HG02884 (cell line): Measurements from ENCODE around the gene RITA1.

Source experiments
- ATAC-seq: cut with Tn5 transposase; IDR thresholded peaks from one replicate; pipeline ENCODE4 v1.9.1; 2021; ENCODE audit warnings: mild to moderate bottlenecking, moderate library complexity; ENCODE audit not compliant: unreplicated experiment

RITA1 gene

DNA sequence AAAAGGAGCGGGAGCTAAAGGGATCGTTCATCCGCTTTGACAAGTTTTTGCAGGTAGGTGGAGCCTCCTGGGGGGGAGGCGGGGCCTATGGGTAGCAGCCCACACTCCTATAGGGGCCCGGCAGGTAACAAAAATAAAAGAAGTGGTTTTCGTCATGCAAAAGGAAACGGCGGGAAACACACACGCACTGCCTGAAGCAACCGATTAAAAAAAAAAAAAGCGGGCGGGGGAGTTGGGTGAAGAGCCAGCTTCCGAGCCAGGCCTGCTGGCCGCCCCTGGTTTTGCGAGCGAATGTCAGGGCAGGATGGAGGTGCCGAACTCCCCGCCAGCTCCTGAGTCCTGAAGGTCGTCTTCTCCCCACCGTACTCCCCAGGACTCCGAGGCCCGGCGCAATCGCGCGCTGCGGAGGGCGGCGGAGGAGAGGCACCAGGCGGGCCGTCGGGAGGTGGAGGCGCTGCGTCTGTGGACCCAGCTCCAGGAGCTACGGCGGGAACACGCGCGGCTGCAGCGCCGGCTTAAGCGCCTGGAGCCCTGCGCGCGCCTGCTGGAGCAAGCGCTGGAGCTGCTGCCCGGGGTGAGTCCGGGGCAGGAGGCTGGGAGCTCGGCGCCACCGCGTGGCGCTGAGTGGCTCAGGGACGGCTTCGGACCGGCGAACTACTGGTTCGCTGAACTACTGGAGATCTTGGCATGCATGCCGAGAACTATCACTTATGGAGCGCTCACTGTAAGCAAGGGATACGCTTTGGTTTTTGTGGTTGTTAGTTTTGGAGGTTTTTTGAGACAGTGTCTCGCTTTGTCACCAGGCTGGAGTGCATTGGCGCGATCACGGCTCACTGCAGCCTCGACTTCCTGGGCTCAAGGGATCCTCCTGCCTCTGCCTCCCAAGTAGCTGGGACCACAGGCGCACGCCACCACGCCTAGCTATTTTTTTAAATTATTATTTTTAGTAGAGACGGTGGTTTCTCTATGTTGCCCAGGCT is 32.4 kb upstream of the RITA1 start:
- ATAC-seq: no peak

DNA sequence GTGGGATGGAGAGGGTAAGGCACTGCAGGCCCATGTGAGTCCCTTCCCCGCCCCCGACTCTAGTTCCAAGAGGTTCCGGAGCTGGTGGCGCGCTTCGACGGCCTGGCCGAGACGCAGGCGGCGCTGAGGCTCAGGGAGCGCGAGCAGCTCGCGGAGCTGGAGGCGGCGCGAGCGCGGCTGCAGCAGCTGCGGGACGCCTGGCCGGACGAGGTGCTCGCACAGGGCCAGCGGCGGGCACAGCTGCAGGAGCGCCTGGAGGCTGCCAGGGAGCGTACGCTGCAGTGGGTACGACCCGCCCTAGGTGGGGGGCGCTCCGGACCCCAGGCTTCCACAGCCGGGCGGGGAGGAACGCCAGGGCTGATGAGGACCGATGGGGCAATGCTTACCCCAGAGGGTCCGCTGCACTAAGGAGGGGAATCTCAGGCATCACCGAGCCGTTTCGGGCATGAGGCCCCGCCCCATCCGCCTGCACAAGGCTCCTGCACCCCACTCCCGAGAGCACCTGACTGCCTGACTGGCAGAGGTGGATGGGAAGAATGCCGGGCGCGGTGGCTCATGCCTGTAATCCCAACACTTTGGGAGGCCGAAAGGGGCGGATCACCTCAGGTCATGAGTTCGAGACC is 31.1 kb upstream of the RITA1 start:
- no peak for ATAC-seq

DNA sequence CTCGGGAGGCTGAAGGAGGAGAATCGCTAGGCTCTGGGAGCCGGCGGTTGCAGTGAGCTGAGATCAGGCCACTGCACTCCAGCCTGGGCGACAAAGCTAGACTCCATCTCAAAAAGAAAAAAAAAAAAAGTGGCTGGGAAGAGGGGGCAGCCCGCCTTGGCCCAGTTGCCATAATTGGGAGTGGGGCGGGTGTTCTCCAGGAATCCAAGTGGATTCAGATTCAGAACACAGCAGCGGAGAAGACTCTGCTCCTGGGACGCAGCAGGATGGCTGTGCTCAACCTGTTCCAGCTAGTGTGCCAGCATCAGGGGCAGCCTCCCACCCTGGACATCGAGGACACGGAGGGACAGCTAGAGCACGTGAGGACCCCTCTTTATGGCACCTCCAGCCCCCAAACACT is 30.5 kb upstream of the RITA1 start:
- no peak for ATAC-seq

DNA sequence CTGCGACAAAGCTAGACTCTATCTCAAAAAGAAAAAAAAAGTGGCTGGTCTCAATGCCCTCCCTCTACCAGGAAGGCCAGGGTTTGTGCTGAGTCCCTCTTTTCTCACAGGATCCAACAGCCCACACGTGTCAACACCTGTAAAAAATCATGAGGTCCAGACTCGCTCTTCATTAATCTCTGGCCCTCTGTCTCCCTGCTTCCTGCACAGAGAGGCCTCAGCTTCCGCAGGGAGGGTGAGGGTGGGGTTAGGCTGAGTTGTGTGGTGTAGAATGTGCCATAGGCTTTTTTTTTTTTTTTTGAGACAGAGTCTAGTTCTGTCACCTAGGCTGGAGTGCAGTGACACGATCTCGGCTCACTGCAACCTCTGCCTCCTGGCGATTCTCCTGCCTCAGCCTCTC is 29.9 kb upstream of the RITA1 start:
- ATAC-seq: no peak

DNA sequence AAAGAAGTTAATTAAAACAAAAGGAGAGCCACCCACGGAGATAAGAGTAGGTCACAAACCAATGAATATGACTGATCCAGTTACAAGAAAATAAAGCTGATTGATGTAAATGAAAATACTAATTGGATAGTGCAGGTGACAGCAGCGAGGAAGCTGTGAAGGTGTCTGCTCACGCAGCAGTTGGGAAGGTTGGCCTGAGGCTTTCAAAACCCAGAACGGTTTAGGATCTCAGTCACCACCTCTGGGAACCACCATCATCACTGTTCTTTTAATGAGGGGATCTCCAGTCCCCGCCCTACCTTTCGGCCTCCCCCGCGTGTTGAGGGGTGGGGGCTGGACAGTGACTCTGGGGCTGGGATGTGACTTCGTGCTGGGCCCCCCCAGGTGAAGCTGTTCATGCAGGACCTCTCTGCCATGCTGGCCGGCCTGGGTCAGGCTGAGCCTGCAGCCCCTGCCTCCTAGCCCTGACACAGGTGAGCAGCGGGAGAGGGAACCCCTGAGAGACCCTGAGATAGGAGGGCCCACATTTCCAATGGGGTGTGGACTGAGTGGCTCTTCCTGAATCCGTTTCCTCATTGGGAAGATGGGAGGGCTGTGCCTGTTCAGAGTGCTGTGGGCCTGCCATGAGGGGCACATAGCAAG is 28.2 kb upstream of the RITA1 start:
- ATAC-seq: no peak

DNA sequence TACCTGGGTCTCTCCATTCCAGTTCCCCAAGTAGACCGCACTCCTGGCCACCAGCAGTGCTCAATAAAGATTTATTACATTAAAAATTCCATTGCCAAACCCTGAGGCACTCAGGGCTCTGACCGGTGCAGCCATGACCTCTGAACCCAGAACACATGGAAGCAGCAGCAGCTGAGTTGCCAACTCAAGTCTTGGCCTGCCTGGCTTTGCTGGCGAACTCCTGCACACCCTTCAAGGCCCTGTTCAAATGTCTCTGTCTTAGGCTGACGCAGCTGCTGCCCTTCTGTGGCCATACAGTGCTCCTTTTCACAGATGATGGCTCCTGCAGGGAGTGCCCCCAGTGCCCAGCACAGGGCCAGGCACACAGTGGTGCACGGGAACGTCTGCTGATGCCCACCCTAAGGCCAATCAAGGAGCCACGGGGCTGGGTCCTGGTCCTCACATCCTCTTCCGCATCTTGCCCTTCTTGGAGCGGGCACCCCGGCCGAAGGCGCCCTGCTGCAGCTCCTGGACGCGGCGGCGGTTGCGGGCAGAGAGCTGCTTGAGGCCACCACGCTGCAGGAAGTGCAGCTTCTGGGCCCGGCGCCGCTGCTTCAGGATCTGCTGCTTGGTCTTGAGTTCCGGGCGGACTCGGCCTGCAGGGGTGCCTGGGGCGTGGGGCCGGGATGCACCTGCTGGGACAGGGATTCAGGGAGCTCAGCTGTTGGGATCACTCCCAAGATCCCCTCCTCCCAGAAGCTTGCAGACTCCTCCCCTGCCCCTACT is 26.9 kb upstream of the RITA1 start:
- ATAC-seq: no peak

DNA sequence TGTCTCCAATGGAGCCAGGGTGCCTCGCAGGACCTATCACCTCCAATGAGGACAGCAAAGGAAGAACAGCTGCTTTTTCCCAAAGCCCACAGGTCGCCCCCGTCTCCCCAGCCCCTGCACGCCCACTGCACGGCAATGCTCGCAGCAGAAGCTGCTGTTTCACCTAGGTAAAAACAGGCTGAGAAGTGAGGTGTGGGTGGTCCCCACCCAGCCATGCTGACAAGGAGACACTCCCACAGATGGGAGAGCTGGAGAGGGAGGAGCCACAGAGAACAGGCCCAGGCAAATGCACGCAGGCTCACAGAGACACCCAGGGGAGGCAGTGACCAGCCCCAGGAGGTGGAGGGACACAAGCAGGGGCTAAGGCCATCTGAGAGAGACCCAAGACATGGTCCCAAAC is 25.6 kb upstream of the RITA1 start:
- ATAC-seq: no peak

DNA sequence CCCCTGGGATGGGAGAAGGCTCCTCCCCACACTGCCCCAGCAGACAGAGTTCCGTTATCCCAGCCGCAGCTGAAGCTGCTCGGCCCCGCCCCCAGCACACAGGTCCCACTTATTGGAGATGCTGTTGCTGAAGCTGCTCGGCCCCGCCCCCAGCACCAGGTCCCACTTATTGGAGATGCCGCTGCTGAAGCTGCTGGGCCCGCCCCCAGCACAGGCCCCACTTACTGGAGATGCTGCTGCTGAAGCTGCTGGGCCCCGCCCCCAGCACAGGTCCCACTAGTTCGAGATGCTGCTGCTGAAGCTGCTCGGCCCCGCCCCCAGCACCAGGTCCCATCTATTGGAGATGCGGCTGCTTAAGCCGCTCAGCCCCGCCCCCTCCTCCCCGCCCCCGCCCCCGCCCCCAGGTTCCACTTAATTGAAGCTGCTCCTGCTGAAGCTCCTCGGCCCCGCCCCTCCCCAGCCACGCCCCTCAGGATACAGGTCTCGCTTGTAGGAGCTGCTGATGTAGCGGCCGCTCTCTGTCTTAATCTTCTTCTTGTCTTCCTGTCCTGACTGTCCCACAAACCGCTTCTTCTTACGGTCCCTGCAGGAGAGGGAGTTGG is 24.0 kb upstream of the RITA1 start:
- no peak for ATAC-seq

DNA sequence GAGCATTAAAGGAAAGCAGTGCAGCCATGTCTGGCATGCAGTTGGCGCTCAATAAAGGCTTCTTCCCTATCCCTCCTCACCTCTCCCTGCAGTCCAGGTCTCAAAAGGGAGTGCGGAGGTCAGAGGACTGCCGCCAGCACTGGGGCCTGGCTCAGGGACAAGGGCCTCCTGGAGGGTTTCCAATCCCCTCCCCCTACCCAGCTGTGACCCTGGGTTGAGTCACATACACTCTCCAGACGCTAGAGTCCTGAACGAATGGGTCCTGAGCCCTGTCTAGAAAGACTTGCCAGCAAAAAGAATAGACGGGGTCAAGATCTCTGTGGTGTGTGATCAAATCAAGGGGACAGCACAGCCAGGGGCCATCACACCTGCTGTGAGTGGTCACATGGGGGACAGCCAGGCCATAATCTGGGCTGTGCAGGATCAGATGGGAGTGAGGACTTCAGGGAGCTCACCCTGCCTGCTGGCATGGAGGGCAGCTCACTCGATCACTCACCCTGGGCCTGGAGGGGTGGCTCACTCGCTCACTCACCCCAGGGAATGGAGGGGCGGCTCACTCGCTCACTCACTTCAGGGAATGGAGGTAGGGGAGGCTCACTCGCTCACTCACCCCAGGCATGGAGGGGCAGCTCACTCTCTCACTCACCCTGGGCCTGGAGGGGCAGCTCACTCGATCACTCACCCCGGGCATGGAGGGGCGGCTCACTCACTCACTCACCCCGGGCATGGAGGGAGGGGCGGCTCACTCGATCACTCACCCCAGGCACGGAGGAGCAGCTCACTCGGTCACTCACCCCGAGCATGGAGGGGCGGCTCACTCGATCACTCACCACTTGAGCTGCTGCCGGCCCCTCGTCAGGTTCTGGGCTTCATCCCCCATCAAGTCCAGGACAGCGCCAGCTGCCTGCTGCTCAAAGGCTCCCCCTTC is 23.2 kb upstream of the RITA1 start:
- ATAC-seq: no peak

DNA sequence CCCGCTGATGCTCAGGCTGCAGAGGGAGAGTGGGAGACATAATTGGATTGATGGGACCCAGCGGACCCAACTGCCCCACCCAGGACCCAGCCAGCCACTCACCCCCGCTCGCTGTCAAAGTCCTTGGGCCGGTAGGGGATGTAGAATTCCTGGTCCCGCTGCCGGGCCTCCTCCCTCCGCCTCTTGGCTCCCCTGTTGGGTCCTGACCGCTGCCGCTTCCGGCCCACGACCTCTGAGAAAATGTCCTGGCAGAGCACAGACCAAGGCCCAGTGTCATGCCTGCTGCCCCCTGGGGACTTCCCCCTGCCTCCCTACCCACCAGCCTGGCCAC is 22.5 kb upstream of the RITA1 start:
- ATAC-seq: no peak

DNA sequence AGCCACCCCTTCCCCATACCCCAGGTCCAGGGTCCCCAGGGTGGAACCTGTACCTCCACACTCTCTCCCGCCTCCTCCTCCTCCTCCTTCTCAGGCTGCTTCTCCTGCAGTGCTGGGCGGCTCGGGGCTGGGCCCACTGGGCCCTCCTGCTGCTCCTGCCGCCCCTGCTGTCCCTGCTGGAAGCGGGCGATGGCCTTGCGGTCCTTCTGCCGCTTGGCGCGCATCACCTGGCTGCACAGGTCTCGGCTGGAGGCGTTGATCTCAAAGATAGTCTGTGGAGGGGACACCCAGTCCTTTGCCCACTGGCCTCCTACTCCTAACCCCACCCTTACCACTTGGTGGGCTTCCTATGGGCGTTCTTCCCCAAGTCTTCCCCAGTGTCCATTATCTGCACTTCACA is 21.5 kb upstream of the RITA1 start:
- no peak for ATAC-seq

DNA sequence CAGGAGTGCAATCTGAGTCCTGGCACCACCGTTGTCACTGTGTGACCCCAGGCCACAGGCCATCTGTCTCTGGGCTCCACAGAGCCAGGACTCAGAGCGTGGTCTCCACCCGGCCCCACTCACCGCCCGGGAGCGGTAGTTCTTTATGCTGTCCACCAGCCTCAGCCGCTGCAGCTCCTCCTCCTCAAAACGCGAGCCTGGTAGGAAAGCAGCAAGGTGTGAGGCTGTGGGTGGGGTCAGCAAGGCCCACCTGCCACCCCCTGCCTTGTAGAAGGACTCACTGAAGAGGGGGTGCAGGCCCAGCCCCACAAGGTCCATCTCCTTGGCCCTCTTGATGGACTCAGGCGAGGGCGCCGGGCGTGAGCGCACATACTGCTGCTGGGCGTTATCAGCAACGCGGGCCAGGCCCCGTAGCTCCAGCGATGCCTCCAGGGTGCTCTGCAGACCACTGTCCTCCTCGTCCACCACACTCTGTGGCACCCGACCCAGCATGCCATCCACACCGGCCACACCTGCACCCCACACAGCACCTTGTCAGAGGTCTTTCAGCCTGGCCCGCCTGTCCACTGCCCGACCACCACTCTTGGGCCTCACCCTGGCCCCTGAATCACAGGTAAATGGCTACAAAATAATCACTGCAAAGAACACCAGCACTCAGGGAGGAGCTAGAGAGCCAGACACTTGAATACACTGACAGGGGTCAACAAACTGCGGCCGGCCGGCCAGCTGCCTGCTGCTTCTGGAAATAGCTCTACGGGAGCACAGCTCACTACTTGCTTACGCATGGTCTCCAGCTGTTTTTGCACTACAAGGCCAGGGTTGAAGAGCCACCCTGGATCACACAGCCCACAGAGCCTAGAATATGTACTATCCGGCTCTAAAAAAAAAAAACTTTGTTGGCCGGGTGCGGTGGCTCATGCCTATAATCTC is 19.7 kb upstream of the RITA1 start:
- ATAC-seq: no peak

DNA sequence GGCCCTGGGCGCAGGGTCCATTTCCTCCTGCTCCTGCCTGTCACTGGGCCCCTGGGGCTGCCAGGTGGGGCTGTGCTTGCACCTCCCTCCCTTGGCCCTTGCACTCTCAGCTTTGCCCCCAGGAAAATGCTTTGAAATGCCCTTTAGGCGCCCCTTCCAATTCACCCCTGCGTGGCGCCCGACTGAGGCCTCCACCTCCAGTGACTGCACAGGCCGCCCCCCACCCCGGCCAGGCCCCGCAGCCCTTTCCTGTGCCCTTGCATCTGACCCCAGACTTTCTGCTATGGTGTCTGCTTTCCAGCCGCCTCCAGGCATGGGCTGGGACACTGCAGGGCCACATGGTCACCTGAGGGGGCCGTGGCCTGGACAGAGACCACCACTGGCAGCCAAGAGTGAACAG is 17.7 kb upstream of the RITA1 start:
- no peak for ATAC-seq

DNA sequence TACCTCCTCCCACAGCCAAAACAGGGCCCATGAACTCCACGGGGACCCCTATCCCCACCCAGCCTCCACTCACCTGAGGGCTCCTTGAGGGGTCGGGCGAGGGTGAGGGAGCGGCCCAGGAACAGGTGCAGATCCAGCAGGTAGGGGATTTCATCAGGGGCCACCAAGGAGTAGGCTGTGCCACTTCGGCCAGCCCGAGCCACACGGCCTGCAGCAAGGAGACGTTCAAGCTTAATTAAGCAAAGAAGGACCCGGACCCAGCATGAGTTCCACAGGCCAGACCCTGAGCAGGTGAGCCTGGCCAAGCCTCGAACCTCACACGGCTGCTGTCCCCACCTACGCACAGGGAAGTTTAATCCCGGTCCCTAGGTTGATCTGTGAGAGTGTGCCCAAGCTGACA is 15.8 kb upstream of the RITA1 start:
- ATAC-seq: no peak

DNA sequence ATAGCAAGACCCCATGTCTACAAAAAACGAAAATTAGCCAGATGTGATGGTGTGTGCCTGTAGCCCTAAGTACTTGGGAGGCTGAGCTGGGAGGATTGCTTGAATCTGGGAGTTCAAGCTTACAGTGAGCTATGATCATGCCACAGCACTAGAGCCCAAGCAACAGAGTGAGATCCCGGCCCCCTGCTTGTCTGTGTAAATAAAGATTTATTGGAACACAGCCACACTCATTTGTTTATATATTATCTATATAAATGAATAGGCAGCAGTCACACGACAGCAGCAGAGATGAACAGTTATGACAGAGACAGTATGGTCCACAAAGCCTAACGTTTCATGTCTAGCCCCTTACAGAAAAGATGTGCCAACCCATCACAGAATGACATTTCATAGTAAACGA is 15.1 kb upstream of the RITA1 start:
- ATAC-seq: no peak

DNA sequence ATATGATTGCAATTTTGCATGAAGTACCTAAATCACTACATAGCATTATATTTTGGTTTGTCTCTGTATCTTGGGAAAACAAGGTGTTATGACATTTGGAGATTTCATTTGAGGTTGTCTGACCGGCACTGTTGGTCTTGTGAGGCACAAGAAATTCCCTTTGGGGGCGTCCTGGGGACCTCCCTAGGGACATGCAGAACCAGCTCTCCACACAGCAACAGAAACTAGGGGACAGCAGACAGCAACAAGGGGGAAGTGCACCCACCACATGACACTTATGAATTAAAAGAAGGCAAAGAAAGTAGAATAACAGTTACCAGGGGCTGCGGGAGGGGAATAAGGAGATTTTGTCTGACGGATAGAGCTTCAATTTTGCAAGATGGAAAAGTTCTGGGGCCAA is 14.6 kb upstream of the RITA1 start:
- ATAC-seq: no peak

DNA sequence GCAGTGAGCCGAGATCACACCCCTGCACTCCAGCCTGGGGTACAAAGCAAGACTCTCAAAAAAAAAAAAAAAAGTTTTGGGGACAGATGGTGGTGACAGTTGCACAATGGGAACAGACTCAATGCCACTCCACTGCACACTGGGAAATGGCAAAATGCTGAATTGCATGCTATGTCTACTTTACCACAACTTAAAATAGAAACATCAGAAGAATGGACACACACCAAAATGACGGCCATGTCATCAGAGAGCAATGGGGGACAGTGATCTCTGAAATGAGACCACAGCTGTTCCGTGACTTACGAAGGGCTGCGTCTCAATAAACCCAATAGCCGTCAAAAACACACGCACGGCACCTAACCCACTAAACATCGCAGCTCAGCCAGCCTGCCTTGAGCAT is 14.0 kb upstream of the RITA1 start:
- no peak for ATAC-seq

DNA sequence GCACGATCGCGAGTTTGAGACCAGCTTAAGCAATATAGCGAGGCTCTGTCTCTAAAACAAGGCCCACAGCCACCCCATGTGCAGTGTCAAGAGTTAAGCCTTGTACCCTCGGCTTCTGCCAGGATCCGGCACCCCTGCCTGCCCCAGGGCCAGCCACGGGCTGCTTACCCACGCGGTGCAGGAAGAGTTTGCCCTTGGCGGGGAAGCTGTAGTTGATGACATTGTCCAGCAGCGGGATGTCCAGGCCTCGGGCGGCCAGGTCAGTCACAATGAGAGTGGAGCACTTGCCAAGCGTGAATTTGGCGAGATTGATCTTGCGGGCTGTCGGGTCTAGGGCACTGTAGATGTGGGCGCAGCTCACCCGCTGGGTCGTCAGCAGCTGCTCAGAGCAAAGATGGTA is 13.3 kb upstream of the RITA1 start:
- ATAC-seq: no peak
